HG02623 (cell line): Measurements from ENCODE around the gene MRM1.
A peak's percentile ranks its signal among the peaks of the same experiment; 100 is the strongest.
"Not testable (repeated sequence)": the region's sequence is repeated elsewhere in the genome, so short reads cannot be mapped to it uniquely, and the experiment has no call there.

Experiments used
- ATAC-seq: cut with Tn5 transposase; IDR thresholded peaks from one replicate; pipeline ENCODE4 v1.9.1; 2021; ENCODE audit warnings: moderate library complexity; ENCODE audit not compliant: unreplicated experiment

MRM1 gene

DNA sequence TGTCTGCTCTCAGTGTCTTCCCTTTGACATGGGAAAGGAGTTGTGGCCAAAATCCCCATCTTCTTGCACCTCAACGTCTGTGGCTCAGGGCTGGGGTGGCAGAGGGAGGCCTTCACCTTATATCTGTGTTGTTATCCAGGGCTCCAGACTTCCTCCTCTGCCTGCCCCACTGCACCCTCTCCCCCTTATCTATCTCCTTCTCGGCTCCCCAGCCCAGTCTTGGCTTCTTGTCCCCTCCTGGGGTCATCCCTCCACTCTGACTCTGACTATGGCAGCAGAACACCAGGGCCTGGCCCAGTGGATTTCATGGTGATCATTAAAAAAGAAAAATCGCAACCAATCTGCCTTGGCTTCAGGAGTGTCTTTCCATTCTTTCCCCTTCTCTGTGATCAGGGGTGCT is 918 bp upstream of the MRM1 start:
- ATAC-seq, result no peak

DNA sequence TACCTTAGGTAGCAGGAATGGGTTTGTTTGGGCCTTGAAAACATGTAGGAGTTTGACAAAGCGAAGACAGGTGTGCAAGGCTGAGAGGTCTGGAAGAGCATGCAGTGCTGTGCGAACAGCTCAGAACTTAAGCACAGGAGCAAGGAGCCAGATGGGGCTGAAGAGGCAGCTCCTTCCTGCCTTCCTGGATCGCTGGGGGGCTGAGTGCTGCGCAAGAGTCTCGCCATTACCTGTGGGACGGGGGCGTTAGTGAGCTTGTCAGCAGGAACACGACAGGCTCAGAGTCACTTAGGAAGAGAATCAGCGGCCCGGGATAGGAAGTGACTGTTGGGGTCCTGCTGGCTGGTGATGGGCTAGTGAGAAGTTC is 464 bp upstream of the MRM1 start:
- peak; percentile 4 for ATAC-seq

DNA sequence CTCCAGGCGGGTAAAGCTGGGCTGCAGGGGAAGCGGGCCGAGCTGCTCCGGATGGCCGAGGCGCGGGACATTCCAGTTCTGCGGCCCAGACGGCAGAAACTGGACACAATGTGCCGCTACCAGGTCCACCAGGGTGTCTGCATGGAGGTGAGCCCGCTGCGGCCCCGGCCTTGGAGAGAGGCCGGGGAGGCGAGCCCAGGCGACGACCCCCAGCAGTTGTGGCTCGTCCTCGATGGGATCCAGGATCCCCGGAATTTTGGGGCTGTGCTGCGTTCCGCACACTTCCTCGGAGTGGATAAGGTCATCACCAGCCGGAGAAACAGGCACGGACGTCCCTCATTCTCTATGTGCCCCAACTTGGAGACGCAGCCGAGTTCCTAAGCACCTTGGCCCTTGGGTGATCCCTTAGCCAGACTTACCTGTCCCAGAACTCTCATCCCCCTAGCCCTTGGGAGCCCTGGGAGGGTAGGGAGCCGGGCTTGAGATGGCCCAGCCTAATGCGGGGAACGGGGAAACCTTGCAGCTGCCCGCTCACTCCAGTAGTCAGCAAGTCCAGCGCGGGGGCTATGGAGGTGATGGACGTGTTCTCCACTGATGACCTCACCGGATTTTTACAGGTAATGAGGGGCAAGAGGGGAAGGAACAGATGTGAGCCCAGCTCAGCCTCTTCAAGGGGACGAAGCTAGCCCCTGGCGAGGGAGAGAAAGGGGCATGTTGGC is 806 bp downstream of the MRM1 start:
- peak; percentile 4 for ATAC-seq

DNA sequence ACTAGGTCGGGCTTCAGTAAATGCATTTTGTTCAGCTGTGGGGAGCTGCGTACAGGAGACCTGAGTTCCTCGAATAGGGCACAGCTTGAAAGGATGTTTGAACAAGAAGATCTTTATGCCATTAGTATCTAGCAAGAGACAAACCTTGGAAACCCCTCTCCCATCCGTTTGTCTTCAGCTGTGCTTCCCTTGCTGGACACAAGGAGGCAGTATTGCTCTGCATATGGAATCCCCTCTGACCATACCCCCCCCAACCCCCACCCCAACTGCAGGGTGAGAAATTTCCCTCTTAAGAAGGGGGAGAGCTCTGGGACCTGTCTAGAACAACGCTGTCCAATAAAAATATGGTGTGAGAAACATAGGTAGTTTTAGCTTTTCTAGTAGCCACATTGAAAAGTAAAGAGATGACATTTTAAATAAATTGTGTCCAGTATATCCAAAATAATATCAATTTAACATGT is 1.6 kb downstream of the MRM1 start:
- ATAC-seq, result no peak

DNA sequence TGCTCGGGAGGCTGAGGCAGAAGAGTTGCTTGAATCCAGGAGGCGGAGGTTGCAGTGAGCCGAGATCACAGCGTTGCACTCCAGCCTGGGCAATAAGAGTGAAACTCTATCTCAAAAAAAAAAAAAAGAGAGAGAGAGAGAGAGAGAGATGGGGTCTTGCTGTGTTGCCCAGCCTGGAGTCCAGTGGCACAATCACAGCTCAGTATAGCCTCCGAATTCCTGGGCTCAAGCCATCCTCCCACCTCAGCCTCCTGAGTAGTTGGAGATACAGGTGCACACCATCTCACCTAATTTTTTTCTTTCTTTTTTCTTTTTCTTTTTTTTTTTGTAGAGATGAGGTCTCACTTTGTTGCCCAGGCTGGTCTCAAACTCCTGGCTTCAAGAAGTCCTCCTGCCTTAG is 3.6 kb downstream of the MRM1 start:
- not testable (repeated sequence) for ATAC-seq

DNA sequence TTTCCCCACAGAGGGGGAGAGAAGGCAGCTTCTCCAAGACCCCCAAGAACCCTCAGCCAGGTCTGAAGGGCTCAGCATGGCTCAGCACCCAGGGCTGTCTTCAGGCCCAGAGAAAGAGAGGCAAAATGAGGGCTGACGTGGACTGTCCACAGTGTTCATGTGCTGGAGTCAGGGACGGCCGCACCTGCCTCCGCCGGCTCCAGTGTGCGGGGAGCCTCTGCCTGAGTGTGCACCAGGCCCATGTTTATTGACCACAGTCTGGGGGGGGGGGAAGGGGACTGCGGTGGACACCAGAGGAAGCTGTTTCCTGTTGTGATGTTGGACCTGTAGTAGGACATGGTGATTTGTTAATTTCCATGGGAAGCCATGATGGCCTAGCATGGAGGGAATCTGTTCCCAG is 6.9 kb downstream of the MRM1 start:
- no peak for ATAC-seq

DNA sequence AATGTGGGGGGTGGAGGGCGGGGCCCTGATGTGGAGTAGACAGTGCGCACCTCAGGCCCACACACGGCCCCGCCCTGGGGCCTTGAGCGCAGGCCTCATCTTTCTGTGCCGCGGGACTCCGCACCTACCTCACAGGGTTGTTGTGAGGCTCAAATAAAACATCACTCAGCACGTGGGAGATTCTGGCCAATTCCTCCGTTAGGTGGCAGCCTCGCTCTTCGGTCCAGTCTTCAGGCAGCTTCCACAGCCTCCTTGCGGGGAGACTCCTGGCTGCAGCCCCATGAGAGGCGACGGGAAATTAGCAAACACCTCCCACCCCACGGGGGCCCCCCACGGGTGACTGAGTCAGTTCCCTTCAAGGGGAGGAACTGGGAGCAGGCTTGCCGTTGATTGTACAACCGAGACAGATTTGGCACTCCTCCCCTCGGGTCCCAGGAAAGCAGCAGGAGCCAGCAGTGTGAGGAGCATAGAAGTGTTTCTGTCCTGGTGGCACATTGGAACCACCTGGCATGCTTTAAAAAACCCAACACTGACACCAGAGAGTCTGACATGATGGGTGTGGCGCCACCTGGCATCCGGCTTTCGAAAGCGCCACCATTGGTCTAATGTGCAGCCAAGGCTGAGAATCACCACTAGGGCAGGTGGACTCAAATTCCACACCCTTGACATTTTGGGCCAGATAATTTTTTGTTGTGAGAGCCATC is 7.6 kb downstream of the MRM1 start:
- ATAC-seq, result no peak

DNA sequence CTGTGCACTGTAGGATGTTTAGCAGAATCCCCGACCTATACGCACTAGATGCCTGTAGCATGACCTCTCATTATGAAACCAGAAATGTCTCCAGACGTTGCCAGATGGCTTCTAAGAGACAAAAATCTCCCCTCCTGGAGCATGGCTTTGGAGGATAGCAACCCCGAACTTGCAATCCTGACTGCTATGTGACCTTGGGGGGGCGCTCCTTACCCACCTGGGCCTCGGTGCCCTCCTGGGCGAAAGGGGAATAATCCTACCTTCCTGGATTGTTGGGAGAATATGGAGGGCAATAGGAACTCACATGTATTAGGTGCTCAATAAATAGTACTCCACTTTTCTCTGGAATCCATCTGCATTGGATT is 8.1 kb downstream of the MRM1 start:
- no peak for ATAC-seq

DNA sequence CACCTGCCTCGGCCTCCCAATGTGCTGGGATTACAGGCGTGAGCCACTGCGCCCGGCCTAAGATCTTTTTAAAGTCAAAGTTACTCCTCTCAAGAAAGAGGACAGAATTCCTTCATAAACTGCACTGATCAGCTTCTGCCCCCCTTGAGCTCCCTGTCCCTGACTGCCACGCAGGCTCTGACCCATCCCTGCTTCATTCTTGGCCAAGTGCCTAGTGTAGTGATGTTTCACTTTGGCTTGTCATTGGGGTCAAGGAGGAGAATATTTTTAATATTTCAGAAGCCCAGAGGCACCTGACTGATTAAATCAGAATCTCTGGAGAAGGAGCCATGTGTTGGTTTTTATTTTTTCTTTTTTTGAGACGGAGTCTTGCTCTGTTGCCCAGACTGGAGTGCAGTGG is 9.1 kb downstream of the MRM1 start:
- no peak for ATAC-seq

DNA sequence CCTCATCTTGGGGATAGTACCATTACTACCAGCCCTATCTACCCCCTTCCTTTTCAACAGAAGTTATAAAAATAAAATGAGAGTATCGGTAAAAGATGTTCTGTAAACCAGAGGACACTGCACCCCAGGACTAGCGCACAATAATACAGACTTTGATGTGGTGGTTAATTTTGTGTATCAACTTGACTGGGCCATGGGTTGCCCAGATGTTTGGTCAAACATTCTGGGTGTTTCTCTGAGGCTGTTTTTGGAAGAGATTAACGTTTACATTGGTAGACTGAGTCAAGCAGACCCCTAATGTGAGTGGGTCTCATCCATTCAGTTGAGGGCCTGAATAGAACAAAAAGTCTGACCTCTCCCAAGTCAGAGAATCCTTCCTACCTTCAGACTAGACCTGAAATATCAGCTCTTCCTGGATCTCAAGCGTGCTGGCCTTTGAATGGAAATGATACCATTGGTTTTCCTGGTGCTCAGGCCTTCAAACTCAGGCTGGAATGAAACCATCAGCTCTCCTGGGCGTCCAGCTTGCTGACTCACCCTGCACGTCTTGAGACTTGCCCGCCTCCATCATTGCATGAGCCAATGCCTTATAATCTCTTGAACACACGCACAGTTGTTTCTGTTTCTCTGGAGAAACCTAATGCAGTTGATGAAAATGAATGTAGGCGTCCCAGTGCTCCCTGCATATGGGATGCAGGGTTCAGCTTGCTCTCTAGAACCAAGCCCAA is 10.1 kb downstream of the MRM1 start:
- no peak for ATAC-seq

DNA sequence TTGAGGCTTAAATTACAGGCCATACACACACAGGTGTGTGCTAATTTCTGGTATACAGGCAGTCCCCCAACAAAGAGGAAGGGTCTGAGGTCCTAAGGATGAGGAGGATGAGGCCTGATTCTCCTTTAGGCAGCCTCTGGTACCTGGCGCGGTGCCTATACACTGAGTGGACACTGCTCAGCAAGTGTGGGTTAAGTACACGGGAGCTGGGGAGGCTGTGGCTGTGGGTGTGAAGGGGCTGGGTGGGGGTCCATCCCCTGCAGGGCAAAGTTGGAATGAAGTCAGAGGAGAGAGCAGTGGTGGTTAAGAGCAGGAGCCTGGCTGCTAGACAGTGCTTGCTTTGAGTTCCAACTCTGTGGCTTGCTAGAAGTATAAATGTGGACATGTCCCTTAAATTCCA is 10.9 kb downstream of the MRM1 start:
- ATAC-seq, result no peak

DNA sequence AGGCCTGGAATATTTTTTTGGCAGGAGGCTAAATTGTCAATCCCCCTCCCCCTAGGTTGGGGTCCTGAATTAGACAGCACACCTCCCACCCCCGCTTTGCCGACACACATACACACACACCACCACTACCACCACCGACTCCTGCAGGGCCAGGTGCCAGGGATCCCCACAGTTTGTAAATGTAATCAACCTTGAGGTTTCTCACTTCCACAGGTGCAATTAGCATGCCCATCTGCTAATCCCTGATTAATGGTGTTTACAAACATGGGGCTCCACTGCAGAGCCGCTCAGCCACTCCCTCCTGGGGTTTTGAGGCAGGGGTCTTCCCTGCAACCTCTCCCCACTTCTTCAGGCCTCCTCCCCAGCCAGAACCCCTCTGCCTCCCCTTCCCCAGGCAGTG is 11.8 kb downstream of the MRM1 start:
- no peak for ATAC-seq

DNA sequence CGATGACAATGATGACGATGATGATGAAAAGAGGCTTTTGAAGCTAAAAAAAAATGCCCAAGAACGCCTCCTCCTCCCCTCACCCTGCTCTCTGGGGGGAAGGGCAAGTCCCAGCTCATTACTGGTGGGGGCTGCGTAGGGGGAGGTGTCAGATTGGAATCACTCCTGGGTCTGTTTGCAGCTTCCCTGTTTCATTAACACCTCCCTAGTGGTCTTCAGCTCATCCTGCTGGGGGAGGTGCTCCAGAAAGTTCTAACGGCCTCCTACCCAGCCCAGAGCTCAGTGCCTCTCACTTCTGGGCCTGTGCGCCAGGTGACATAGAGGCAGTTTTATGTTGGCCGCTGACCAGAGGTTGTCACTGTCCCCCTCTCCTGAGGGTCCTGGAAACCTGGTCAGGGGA is 12.7 kb downstream of the MRM1 start:
- no peak for ATAC-seq

DNA sequence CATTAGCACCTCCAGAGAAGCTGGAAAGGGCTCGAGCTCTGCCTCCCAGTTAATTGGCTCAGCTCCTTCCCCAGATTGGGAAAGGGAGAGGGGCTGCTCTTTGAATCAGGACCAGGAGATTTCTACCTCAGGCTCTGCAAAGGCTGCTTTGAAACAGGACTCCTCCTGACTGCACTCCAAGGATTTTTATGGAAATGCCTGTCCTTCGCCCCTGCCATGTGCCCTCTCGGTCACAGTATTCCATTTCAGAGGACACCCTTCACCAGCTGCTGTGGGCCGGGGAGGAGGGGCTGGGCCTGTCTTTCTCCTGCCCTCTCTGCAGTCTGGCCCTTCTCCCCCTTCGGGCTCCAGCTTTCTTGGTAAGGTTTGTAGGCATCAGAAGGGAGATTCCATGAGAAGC is 13.6 kb downstream of the MRM1 start:
- ATAC-seq, result no peak

DNA sequence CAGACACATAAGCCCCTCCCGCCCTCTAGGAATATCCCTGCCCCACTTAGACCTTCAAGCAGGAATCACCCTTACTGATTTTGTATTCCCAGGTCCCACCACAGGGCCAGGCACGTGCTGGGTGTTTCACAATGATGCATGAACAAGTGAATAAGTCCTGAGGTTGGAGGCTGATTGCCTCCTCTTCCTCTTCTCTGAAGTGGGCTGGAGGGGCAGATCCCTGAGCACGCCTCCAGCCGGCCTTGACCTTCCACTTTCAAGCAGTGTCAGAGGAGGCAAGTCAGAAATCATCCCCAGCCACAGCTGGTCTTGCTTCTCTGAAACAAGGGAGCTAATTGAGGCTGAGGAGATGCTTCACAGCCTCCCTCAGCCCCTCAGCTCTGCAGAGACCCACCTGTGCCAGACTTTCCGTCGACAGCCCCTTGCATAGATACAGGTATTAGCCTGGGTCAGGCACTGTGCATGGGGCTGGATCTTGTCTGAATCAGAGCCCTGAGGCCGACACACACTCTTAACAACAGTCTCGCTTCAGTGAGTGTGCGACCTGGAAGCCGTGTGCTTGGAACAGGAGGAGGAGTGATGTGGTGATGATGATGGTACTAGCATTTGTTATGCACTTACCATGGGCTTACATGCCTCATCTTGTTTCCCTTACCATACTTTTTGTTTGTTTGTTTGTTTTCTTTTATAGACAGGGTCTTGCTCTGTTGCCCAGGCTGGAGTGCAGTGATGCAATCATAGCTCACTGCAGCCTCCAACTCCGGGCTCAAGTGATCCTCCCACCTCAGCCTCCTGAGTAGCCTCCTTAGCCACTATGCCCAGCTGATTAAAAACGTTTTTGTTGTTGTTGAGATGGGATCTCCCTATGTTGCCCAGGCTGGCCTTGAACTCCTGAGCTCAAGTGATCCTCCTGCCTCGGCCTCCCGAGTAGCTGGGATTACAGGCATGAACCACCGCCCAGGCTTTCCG is 15.0 kb downstream of the MRM1 start:
- no peak for ATAC-seq

DNA sequence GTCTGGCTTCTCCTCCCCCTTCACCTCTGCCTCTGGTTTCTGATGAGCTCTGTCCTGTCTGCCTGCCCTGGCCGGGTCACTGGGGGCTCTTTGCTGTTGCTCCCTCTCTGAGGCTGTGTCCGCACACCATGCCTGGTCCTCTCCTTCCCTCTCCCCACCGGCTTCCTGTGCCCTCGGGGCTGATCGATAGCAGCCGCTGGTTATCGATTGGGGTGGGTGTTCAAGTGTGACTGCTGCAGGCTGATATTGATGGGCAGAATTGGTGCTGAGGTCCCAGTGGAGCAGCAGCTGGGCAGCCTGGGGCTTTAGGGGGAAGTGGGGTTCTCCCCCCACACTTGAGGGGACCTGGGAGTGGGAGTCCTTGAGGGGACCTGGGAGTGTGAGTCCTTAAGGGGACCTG is 16.4 kb downstream of the MRM1 start:
- ATAC-seq, result no peak

DNA sequence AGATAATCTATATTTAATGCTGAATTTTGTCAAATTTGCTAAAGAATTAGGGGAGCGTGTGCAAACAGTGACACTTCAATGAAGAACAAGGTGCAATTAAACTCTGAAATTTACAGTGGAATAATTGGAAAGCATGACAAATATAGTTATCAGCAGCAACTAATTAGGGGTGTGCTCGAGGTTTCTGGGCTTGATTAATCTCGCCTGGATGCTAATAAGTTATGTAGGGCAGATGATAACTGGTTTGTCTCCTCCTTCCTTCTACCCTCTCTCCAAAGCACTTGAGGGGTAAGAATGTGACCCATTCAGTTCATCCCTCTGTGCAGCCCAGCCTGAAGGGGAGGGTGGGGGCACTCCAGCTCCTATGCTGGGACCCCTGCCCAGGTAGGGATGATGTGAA is 21.9 kb downstream of the MRM1 start:
- no peak for ATAC-seq

DNA sequence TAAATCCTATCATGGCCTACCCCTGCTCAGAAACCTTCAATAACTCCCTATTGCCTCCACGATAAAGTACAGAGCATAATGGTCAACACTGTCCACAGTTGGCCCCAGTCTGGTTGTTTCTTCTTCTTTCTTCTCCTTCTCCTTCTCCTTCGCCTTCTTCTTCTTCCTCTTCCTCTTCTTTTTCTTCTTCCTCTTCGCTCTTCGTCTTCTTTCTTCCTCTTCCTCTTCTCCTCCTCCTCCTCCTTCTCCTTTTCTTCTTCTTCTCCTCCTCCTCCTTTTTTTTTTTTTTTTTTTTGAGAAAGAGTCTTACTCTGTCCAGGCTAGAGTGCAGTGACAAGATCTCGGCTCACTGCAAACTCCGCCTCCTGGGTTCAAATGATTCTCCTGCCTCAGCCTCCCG is 23.8 kb downstream of the MRM1 start:
- ATAC-seq, result no peak

DNA sequence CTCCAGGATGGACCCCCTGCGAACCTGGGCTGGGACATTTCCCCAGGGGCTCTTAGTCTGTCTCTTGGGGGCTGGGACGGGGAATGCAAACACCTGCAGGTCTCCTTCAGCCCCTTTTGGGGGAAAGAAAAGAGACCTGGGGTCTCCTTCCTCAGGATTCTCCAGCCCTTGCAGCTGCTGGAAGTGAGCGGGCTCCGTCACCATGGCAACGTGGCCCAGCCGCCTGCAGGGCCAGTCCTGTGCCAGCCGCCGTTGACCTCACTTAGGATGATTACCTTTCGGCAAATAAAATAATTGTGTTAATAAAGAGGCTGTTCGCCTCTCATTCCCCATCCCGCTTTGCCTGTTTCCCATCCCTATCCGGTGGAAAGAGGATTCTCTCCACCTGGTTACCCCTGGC is 25.7 kb downstream of the MRM1 start:
- ATAC-seq, result no peak

DNA sequence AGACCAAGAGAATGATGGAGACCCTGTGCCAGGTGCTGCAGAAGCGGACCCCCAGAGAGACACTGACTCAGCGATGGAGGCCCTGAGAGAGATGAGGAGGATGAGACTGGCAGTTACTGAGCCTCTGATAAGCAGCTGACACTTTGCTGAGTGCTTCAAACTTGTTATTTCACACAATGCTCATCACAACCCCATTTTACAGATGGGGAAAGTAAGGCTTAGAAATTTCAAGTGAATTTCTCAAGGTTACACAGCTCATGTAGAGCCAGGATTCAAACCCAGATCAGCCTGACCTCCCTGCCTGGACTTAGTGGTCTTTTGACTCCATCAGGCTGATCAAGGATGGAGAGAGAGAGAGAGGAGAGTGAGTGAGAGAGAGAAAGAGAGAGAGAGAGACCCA is 27.2 kb downstream of the MRM1 start:
- no peak for ATAC-seq

DNA sequence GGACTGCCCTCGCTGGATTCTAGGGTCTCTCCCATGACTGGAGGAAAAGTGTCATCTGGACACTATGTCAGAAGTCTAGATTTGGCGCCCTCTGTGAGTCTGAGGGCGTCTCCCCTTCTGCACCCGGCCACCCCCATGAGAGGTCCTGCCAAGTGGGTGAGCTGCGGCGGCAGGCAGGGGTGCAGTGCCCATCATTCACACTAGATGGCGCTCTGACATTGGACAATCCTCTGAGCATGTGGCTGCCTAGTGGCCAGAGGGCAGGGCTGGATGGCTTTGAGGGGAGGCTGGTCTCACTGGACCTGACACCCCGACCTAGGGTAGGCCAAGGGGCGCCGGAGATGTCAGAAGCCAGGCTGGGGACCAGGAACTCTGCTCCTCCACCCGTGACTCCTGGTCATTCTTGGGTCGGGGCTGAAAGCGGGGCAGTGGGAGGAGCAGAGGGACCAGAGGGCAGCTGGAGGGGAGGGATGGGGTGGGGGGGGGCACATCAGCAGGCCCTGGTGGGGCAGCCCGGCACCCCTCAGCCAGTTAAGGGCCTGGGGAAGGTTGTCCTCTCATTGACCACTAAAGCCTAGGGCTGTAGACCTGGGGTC is 28.0 kb downstream of the MRM1 start:
- ATAC-seq, result peak; percentile 50
